Progenitor cell of endocrine pancreas (in vitro differentiated cells): ENCODE data around the gene NONO. TPM values are rescaled to one million over a fixed set of nuclear protein-coding genes. Genes with fewer than 3 reads are reported as not detected.

ENCODE experiments used
- DNase-seq: peaks from one replicate; pipeline ENCODE4 v3.0.0; 2021; ENCODE audit warnings: low spot score; ENCODE audit not compliant: unreplicated experiment
- H3K27ac Mint-ChIP-seq: 2 replicates; pipeline ENCODE4 v1.8.0; 2021; ENCODE audit warnings: mild to moderate bottlenecking, moderate library complexity, mixed read lengths
- H3K27me3 Mint-ChIP-seq: 2 replicates; pipeline ENCODE4 v1.8.0; 2021; ENCODE audit warnings: mixed read lengths
- H3K36me3 Mint-ChIP-seq: 2 replicates; pipeline ENCODE4 v1.8.0; 2022; ENCODE audit warnings: mixed read lengths; ENCODE audit not compliant: insufficient read depth
- H3K4me1 Mint-ChIP-seq: 2 replicates; pipeline ENCODE4 v1.8.0; 2021; ENCODE audit warnings: low read depth, mixed read lengths
- H3K4me3 Mint-ChIP-seq: 2 replicates; pipeline ENCODE4 v1.8.0; 2021; ENCODE audit warnings: low read depth, mild to moderate bottlenecking, moderate library complexity, mixed read lengths
- H3K9me3 Mint-ChIP-seq: 2 replicates; pipeline ENCODE4 v1.8.0; 2021; ENCODE audit warnings: low read depth, mixed read lengths
- CTCF ChIP-seq: fragments of 200-600 bp; sonication (generic); IDR thresholded peaks from one replicate; pipeline ENCODE4 v1.5.0; 2021; ENCODE audit warnings: antibody characterized with exemption, mild to moderate bottlenecking; ENCODE audit not compliant: unreplicated experiment
- long read RNA-seq: library from polyadenylated mRNA; unstranded; transcript quantifications from one replicate; pipeline ENCODE4 v2.0.0, GENCODE V29; 2020
- total RNA-seq: library from RNA; stranded (reverse); gene quantifications from 2 replicates; pipeline ENCODE4 v1.2.1, GENCODE V29; 2021

Gene NONO
- 754 and 795 TPM in 2 replicates for total RNA-seq
- long read RNA-seq, transcript NONO-202 (11 exons, 2,606 nt), result minor isoform, 161 of 2,398 reads
- long read RNA-seq, transcript NONO-203 (13 exons, 1,921 nt), result minor isoform, 44 of 2,398 reads
- long read RNA-seq, transcript NONO-201 (12 exons, 2,713 nt), result major isoform, 1,994 of 2,398 reads
- long read RNA-seq, partial matches to known transcripts, result 82 of 2,398 reads
- long read RNA-seq, other reads (novel, unspliced or antisense), result 117 of 2,398 reads

- DNase-seq, result peak; percentile 74
- Mint-ChIP-seq H3K27ac (peak within 1 kb of the TSS; percentile 100), H3K36me3 (peaks cover 8% of the 10 kb centered on the region), H3K4me1 (peaks cover 4% of the 10 kb centered on the region), H3K27me3 (no peaks in the 10 kb centered on the region), H3K4me3 (peak within 1 kb of the TSS; percentile 98), H3K9me3 (peaks cover 18% of the 10 kb centered on the region)
- TF ChIP-seq CTCF, result peak; percentile 11
Measured at GRCh38 chrX:71283403-71284143, at the start of gene NONO. NONO (plus strand) TSS chrX:71283635; CDS start chrX:71290638, 7,003 bp downstream.

- no peak for DNase-seq
- H3K27me3 Mint-ChIP-seq, result no peaks in the 10 kb centered on the region
- H3K9me3 Mint-ChIP-seq, result peaks cover 18% of the 10 kb centered on the region
- H3K4me3 Mint-ChIP-seq, result no peak overlapping the region
- TF ChIP-seq CTCF, result no peak
- no peaks in the 10 kb centered on the region for H3K4me1 Mint-ChIP-seq
- no peak overlapping the region for H3K27ac Mint-ChIP-seq
- H3K36me3 Mint-ChIP-seq, result peaks cover 9% of the 10 kb centered on the region
Measured at GRCh38 chrX:71235482-71235881, 48.0 kb upstream of the NONO start.

GRCh38 chrX:71236836-71237235, 46.6 kb upstream of the NONO start:
- no peaks in the 10 kb centered on the region for H3K27me3 Mint-ChIP-seq
- H3K4me1 Mint-ChIP-seq, result no peaks in the 10 kb centered on the region
- H3K9me3 Mint-ChIP-seq, result peaks cover 18% of the 10 kb centered on the region
- no peak overlapping the region for H3K27ac Mint-ChIP-seq
- no peak for TF ChIP-seq CTCF
- DNase-seq, result no peak
- H3K36me3 Mint-ChIP-seq, result peaks cover 14% of the 10 kb centered on the region
- H3K4me3 Mint-ChIP-seq, result no peak overlapping the region

- peaks cover 12% of the 10 kb centered on the region for H3K9me3 Mint-ChIP-seq
- no peak overlapping the region for H3K4me3 Mint-ChIP-seq
- TF ChIP-seq CTCF, result no peak
- H3K4me1 Mint-ChIP-seq, result no peaks in the 10 kb centered on the region
- DNase-seq, result no peak
- H3K27ac Mint-ChIP-seq, result peak overlapping the region; percentile 88
- H3K36me3 Mint-ChIP-seq, result peaks cover 16% of the 10 kb centered on the region
- no peaks in the 10 kb centered on the region for H3K27me3 Mint-ChIP-seq
Measured at GRCh38 chrX:71239781-71240180, 43.7 kb upstream of the NONO start.

GRCh38 chrX:71241301-71241700, 42.1 kb upstream of the NONO start:
- peaks cover 19% of the 10 kb centered on the region for H3K36me3 Mint-ChIP-seq
- DNase-seq, result no peak
- no peaks in the 10 kb centered on the region for H3K4me1 Mint-ChIP-seq
- TF ChIP-seq CTCF, result no peak
- no peak overlapping the region for H3K27ac Mint-ChIP-seq
- no peak overlapping the region for H3K4me3 Mint-ChIP-seq
- H3K9me3 Mint-ChIP-seq, result peaks cover 15% of the 10 kb centered on the region
- no peaks in the 10 kb centered on the region for H3K27me3 Mint-ChIP-seq
